GM19395 (cell line): ENCODE results near the gene ATP6V1F.

ENCODE experiments used
- ATAC-seq: cut with Tn5 transposase; IDR thresholded peaks from one replicate; pipeline ENCODE4 v1.9.1; 2021; ENCODE audit warnings: mild to moderate bottlenecking, moderate library complexity; ENCODE audit not compliant: unreplicated experiment

Gene ATP6V1F

GRCh38 chr7:128847721-128848211 is 14.9 kb upstream of the ATP6V1F start:
- no peak for ATAC-seq

- ATAC-seq: no peak
Observed at GRCh38 chr7:128848289-128849155, 14.1 kb upstream of the ATP6V1F start.

DNA sequence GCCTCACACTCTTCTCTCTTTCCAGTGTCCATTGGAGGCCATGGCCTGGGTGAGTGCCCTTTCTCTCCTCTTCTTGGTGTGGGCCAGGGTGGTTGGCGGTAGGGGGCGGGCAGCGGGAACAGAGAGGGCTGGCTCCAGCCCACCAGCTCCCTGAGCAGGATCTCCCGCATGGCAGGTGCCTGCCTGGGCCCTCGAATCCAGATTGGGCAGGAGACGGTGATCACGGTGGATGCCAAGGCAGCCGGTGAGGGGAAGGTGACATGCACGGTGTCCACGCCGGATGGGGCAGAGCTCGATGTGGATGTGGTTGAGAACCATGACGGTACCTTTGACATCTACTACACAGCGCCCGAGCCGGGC is 13.5 kb upstream of the ATP6V1F start:
- no peak for ATAC-seq

DNA sequence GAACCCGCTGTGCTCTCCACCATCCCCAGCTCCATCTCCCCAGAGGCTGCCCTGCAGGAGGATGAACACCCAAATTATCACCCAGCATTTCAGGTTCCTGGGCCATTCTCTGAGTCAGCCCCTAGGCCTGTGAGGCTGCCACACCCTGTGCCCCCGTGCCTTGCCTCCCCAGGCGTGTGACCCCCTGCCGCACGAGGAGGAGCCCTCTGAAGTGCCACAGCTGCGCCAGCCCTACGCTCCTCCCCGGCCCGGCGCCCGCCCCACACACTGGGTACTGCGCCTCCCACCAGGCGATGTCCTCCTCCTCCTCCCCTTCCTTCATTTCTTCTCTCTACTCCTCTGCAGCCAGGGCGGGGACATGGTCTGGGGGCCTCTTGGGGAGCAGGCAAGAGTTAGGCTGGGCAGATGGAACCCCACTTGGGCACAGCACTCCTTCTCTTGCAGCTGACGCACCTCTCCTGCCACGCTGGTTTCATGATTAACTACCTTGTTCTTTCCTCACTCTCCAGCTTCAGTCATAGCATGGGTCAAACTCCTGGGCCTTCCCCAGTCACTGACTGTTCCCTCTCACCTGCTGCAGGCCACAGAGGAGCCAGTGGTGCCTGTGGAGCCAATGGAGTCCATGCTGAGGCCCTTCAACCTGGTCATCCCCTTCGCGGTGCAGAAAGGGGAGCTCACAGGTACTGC is 12.7 kb upstream of the ATP6V1F start:
- no peak for ATAC-seq

- no peak for ATAC-seq
Observed at GRCh38 chr7:128852537-128853254, 10.0 kb upstream of the ATP6V1F start.

- no peak for ATAC-seq
Observed at GRCh38 chr7:128853799-128854198, 8.9 kb upstream of the ATP6V1F start.

DNA sequence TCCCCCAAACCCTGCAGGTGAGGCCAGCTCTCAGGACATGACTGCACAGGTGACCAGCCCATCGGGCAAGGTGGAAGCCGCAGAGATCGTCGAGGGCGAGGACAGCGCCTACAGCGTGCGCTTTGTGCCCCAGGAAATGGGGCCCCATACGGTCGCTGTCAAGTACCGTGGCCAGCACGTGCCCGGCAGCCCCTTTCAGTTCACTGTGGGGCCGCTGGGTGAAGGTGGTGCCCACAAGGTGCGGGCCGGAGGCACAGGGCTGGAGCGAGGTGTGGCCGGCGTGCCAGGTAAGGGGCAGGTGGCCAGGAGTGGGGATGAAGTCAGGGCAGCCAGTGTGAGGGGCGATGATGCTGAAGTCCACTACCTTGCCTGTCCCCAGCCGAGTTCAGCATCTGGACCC is 8.3 kb upstream of the ATP6V1F start:
- ATAC-seq: no peak

DNA sequence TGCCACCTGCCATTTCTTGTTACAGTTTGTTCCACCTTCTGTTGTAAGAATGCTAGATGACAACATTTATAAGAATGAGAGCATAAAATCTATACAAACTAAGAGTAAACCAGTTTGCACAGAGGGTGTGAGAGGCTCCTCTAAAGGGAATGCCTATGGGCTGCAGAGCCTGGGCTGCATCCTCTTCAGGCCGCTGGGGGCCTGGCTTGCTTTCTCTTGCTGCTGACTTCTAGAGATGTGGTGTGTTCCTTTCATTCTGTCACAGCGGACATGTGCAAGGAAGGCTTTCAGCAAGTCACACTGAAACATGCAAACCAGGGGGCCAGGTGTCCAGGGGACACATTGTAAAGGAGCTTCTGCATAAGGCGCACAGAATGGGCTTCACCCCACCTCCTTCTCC is 7.1 kb upstream of the ATP6V1F start:
- no peak for ATAC-seq

GRCh38 chr7:128856001-128856718 is 6.5 kb upstream of the ATP6V1F start:
- ATAC-seq: no peak

DNA sequence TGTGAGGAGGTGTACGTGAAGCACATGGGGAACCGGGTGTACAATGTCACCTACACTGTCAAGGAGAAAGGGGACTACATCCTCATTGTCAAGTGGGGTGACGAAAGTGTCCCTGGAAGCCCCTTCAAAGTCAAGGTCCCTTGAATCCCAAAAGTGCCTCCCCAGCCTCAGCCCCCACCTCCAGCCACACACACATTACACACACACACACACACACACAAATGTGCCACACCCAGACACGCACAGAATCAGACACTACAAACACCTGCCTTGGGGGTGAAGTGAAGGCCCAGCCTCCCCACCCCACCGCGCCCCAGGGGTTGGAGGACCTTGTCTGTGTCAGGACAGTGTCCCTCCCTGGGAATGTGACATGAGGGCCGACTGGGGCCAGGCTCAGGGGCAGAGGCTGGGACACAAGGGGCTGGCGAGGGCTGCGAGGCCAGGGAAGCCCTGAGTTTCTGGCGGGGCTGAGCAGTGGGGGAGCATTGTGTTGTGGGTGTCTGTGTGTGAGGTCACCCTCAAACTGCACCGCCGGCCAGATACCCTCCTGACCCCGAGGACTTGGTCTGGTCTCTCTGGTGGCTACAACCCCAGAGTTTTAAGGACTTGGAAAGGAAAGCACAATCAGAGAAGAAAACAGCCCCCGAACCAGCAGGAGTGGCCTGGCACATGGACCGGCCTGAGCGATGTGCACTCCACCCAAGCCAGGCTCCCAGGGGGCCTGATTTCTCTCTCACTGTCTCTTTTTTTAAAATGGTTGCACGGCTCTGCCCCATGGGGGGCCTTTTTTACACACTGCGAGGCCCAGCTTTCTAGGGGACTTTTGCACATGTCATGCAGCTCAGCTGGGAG is 4.0 kb upstream of the ATP6V1F start:
- no peak for ATAC-seq

GRCh38 chr7:128859232-128860157 is 3.2 kb upstream of the ATP6V1F start:
- ATAC-seq: no peak

DNA sequence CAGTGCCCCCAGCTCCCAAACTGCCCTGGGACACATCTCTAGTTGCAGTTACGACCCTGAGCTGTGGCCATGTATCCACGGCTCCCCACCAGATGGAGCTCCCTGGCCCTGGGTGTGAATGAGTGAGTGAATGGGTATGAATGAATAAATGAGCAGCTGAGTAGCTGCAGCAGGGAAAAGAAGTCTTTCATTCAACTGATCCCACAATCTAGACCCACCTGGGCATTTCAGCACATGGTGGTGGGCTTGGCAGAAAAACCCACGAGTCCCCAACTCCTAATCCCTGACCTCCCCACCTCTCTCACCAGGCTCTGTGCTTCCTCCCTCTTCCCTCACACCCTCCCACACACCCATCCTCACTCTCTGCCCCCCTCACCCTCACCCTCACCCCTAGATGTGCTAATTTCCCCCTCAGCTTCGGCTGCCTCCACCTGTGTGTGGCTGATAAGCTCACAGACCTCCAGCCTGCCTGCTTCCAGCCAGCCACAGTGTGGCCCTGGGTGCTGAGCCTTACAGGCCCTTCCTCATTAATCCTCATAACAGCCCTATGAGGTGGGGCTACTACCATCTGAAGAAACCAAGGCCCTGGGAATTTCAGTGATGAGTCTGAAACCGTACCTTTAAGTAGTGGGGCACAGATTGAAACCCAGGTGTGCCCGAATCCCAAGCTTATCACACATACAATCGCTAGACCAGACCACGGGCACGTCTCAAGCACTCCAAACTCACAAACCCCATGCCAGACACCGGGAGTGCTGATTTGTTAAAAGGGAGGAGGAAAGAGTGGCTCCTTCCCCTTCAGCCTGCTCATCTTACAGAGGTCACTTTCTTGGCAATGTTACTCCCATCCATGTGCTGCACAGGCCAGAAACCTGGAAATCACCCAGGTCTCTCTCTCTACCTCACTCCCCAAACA is 2.2 kb upstream of the ATP6V1F start:
- ATAC-seq: no peak

DNA sequence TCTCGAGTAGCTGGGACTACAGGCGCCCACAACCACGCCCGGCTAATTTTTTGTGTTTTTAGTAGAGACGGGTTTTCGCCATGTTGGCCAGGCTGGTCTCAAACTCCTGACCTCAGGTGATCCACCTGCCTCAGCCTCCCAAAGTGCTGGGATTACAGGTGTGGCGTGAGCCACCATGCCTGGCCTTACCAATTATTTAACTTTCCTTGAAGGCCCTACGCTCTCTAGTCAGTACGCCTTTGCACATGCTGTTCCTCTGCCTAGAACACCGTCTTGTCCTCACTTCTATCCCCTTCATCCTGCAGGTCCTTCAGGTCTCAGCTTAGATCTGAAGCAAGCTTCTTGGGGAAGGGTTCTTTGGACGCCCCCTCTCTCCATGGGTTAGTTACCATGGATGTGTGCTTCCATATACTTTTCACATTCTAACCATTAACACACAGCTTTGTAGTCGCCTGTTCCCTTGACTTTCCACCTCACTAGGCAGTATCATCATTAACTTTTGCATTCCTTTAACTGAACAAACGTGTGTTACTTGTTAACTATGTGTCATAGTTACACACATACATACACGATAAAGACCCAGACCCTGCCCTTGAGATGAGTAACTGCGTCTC is 592 bp upstream of the ATP6V1F start:
- ATAC-seq: no peak

- peak; percentile 46 for ATAC-seq
Observed at GRCh38 chr7:128863433-128863989, 855 bp downstream of the ATP6V1F start.

DNA sequence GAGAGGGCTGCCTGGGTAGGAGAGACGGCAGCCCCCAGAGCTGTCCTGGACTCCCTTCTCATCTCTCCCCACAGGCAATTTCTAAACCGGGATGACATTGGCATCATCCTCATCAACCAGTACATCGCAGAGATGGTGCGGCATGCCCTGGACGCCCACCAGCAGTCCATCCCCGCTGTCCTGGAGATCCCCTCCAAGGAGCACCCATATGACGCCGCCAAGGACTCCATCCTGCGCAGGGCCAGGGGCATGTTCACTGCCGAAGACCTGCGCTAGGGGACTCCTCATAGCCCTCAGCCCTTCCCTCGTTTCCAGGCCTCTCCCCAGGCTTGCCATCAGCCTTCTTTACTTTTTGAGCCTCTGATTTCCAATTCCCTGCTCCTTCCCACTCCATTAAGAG is 2.6 kb downstream of the ATP6V1F start:
- ATAC-seq: no peak

GRCh38 chr7:128865996-128866877 is 3.6 kb downstream of the ATP6V1F start:
- ATAC-seq: no peak
